ENCODE measurements around the gene SDK2.
A peak's percentile ranks its signal among the peaks of the same experiment; 100 is the strongest.

- TF ChIP-seq EZH2 (IDR thresholded peaks at IDR 0.05; ENCODE audit: borderline replicate concordance, low read depth, low read length, poor library complexity, severe bottlenecking): no peak
- TF ChIP-seq CTCF (conservative IDR thresholded peaks at IDR 0.05; ENCODE audit: low read depth, low read length): peak; percentile 58
These were observed 339.1 kb downstream of the SDK2 start for GRCh38 chr17:73304971-73305812.
